Glutamatergic neuron (in vitro differentiated cells): Measurements from ENCODE around the gene ABHD6. TPM values are rescaled to one million over a fixed set of nuclear protein-coding genes. Genes with fewer than 3 reads are reported as not detected.

Source experiments
- DNase-seq: peaks from one replicate; pipeline ENCODE4 v3.0.0; 2022
- H3K27ac Mint-ChIP-seq: one replicate; pipeline ENCODE4 v1.8.0; 2020; ENCODE audit warnings: mild to moderate bottlenecking, mixed read lengths, inconsistent platforms; ENCODE audit not compliant: unreplicated experiment
- H3K27me3 Mint-ChIP-seq: one replicate; pipeline ENCODE4 v1.8.0; 2020; ENCODE audit warnings: mild to moderate bottlenecking, moderate library complexity, mixed read lengths, inconsistent platforms; ENCODE audit not compliant: unreplicated experiment
- H3K36me3 Mint-ChIP-seq: one replicate; pipeline ENCODE4 v1.8.0; 2020; ENCODE audit warnings: mild to moderate bottlenecking, mixed read lengths, inconsistent platforms; ENCODE audit not compliant: unreplicated experiment
- H3K4me1 Mint-ChIP-seq: one replicate; pipeline ENCODE4 v1.8.0; 2020; ENCODE audit warnings: mild to moderate bottlenecking, low read depth, mixed read lengths, inconsistent platforms; ENCODE audit not compliant: unreplicated experiment
- H3K4me3 Mint-ChIP-seq: one replicate; pipeline ENCODE4 v1.8.0; 2020; ENCODE audit warnings: mild to moderate bottlenecking, mixed read lengths, inconsistent platforms; ENCODE audit not compliant: unreplicated experiment
- H3K9me3 Mint-ChIP-seq: one replicate; pipeline ENCODE4 v1.8.0; 2020; ENCODE audit warnings: mild to moderate bottlenecking, moderate library complexity, mixed read lengths, inconsistent platforms; ENCODE audit not compliant: unreplicated experiment
- CTCF ChIP-seq: fragments of 200-600 bp; sonication (generic); IDR thresholded peaks from one replicate; pipeline ENCODE4 v1.5.0; 2021; ENCODE audit not compliant: partially characterized antibody, unreplicated experiment
- total RNA-seq: library from RNA; stranded (reverse); fragmentation: NEBNext Ultra II Directional; extraction: Animal tissue kit (Norgen Biotek cat#: 25700); gene quantifications from one replicate; pipeline ENCODE4 v1.2.1, GENCODE V29; 2021; ENCODE audit not compliant: unreplicated experiment

Gene ABHD6
- total RNA-seq, 1 donor from 2014 or later, result 46.0 TPM

- H3K9me3 Mint-ChIP-seq, result peaks cover 2% of the 10 kb centered on the region
- H3K4me3 Mint-ChIP-seq, result no peak overlapping the region
- no peaks in the 10 kb centered on the region for H3K27me3 Mint-ChIP-seq
- peaks cover 16% of the 10 kb centered on the region for H3K4me1 Mint-ChIP-seq
- peaks cover 9% of the 10 kb centered on the region for H3K36me3 Mint-ChIP-seq
- DNase-seq, result no peak
- no peak for TF ChIP-seq CTCF
- no peak overlapping the region for H3K27ac Mint-ChIP-seq
These were observed 18.9 kb downstream of the ABHD6 start for GRCh38 chr3:58256511-58256910.

GRCh38 chr3:58258392-58259055, 20.9 kb downstream of the ABHD6 start:
- H3K9me3 Mint-ChIP-seq, result peaks cover 2% of the 10 kb centered on the region
- H3K36me3 Mint-ChIP-seq, result peaks cover 9% of the 10 kb centered on the region
- H3K27me3 Mint-ChIP-seq, result no peaks in the 10 kb centered on the region
- H3K4me3 Mint-ChIP-seq, result peak overlapping the region; percentile 30
- peak overlapping the region; percentile 43 for H3K27ac Mint-ChIP-seq
- H3K4me1 Mint-ChIP-seq, result peaks cover 11% of the 10 kb centered on the region
- no peak for DNase-seq
- no peak for TF ChIP-seq CTCF

- Mint-ChIP-seq H3K27me3 (no peaks in the 10 kb centered on the region), H3K27ac (no peak overlapping the region), H3K9me3 (peaks cover 2% of the 10 kb centered on the region), H3K4me1 (peaks cover 6% of the 10 kb centered on the region), H3K36me3 (peaks cover 9% of the 10 kb centered on the region), H3K4me3 (no peak overlapping the region)
- TF ChIP-seq CTCF, result no peak
- no peak for DNase-seq
These were observed 22.7 kb downstream of the ABHD6 start for GRCh38 chr3:58260261-58260731.

GRCh38 chr3:58260733-58261132, 23.1 kb downstream of the ABHD6 start:
- peaks cover 9% of the 10 kb centered on the region for H3K4me1 Mint-ChIP-seq
- H3K4me3 Mint-ChIP-seq, result no peak overlapping the region
- no peak overlapping the region for H3K27ac Mint-ChIP-seq
- H3K9me3 Mint-ChIP-seq, result peaks cover 2% of the 10 kb centered on the region
- H3K27me3 Mint-ChIP-seq, result no peaks in the 10 kb centered on the region
- TF ChIP-seq CTCF, result no peak
- H3K36me3 Mint-ChIP-seq, result peaks cover 9% of the 10 kb centered on the region
- DNase-seq, result no peak

GRCh38 chr3:58261954-58262666, 24.5 kb downstream of the ABHD6 start:
- no peak for DNase-seq
- Mint-ChIP-seq H3K27me3 (no peaks in the 10 kb centered on the region), H3K36me3 (peaks cover 9% of the 10 kb centered on the region), H3K9me3 (peaks cover 2% of the 10 kb centered on the region), H3K27ac (no peak overlapping the region), H3K4me1 (peaks cover 9% of the 10 kb centered on the region), H3K4me3 (no peak overlapping the region)
- no peak for TF ChIP-seq CTCF
